GM12864 (cell line): Measurements from ENCODE around the gene TSKS.

Experiments
- DNase-seq: peaks from one replicate; pipeline ENCODE4 v3.0.0-alpha.2; 2011; ENCODE audit warnings: low read depth
- H3K4me3 ChIP-seq: 2 replicates; pipeline ENCODE4 v1.5.1; 2011; ENCODE audit warnings: mild to moderate bottlenecking, low read depth, low read length, control low read depth
- CTCF ChIP-seq: IDR thresholded peaks from 2 replicates; pipeline ENCODE4 v1.5.1; 2011; ENCODE audit warnings: low read depth, mild to moderate bottlenecking, moderate library complexity, low read length, control low read depth, inconsistent platforms; ENCODE audit errors: missing control alignments

Gene TSKS

DNA sequence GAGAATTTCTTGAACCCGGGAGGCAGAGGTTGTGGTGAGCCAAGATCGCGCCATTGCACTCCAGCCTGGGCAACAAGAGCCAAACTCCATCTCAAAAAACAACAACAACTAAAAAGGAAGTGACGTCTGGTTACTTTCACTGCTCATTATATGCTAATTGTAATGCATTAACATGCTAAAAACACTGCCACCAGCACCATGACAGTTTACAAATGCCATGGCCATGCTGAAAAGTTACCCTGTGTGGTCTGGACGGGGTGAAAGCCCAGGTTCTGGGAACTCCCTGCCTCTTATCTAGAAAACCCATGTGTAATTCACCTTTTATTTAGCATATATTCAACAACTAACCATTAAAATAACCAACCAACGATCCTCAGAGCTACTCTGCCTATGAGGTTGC lies 44.1 kb downstream of the TSKS start:
- no peak for DNase-seq
- TF ChIP-seq CTCF, result no peak
- no peak overlapping the region for H3K4me3 ChIP-seq

GRCh38 chr19:49718511-49718910 lies 44.6 kb downstream of the TSKS start:
- TF ChIP-seq CTCF, result no peak
- no peak for DNase-seq
- H3K4me3 ChIP-seq, result no peak overlapping the region

DNA sequence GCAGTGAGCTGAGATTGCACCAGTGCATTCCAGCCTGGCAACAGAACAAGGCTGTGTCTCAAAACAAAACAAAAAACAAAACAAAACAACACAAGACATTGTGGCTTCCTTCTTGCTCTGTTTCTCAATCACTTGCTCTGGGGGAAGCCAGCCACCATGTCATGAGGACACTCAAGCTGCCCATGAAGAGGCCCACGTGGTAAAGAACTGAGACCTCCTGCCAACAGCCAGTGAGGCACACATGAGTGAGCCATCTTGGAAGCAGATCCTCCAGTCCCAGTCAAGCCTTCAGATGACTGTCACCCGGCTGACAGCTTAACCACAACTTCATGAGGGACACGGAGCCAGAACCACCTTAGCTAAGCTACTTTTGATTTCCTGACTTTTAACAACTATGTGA lies 47.0 kb downstream of the TSKS start:
- H3K4me3 ChIP-seq, result no peak overlapping the region
- no peak for TF ChIP-seq CTCF
- no peak for DNase-seq

GRCh38 chr19:49713236-49713845 lies 49.8 kb downstream of the TSKS start:
- TF ChIP-seq CTCF, result no peak
- no peak for DNase-seq
- H3K4me3 ChIP-seq, result no peak overlapping the region

GRCh38 chr19:49712397-49712859 lies 50.7 kb downstream of the TSKS start:
- no peak for TF ChIP-seq CTCF
- no peak overlapping the region for H3K4me3 ChIP-seq
- no peak for DNase-seq

DNA sequence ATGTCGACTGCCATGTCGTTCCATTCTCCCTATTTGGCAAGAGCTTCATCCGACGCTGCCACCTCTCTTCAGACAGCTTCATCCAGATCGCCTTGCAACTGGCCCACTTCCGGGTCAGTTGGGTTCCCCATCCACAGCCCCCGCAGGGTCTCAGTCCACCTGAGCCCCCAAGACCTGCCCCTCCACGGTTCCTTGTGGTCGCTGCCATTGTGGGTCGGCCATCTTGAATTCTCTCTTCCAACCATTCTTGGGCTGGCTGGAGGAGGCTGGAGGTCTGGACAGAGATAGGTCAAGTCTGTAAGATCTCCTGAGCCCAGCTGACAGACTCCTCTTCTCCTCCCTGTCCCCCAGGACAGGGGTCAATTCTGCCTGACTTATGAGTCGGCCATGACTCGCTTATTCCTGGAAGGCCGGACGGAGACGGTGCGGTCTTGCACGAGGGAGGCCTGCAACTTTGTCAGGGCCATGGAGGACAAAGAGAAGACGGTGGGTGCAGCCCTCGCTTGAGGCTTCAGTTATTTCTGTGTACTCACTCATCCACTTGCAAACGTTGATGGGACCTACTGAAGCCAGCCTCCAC lies 52.6 kb downstream of the TSKS start:
- TF ChIP-seq CTCF, result no peak

DNA sequence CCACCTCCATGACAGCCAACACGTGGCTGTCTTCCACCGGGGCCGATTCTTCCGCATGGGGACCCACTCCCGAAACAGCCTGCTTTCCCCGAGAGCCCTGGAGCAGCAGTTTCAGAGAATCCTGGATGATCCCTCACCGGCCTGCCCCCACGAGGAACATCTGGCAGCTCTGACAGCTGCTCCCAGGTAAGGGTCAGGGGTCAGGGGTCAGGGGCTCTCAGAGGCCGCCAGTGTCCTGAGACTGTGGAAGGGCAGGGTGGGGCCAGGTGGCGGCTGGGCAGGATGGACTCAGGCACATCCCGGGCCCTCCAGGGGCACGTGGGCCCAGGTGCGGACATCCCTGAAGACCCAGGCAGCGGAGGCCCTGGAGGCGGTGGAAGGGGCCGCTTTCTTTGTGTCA lies 57.2 kb downstream of the TSKS start:
- no peak for DNase-seq
- no peak overlapping the region for H3K4me3 ChIP-seq
- TF ChIP-seq CTCF, result no peak

More for the DNA sequence above, 52.6 kb downstream of the TSKS start:
- DNase-seq, result no peak
- H3K4me3 ChIP-seq, result no peak overlapping the region
